Stimulated activated CD4-positive, alpha-beta T cell treated with anti-CD3 and anti-CD28 coated beads, Interleukin-12 subunit alpha, Interleukin-12 subunit beta, amount 100 ng/mL, for 48 hours (primary cell): Measurements from ENCODE around the gene SDK1.

ENCODE experiments used
- DNase-seq, 3 donors: peaks; one replicate each; pipeline ENCODE4 v3.0.0-alpha.2; 2020; ENCODE audit warnings: low read depth in 2 of 3, low spot score in 1 of 3

Gene SDK1

DNA sequence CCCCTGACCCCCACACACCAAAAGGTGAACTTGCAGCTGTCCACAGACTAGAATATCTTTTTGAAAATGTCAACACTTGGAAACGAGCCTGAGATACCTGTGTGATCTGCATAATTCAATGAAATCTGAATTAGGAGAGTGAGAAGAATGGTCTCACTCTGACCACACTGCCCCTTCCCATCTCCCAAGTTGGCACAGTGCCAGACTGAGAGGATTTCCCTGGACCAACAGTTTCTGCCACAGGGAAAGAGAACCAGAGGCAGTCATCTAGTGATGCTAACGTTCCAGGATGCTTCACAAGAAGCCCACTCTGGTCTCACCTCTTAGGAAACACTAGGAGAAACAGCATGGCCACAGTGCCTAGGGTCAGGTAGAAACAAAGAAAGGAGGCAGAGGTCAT is 479.0 kb downstream of the SDK1 start:
- DNase-seq = no peak

DNA sequence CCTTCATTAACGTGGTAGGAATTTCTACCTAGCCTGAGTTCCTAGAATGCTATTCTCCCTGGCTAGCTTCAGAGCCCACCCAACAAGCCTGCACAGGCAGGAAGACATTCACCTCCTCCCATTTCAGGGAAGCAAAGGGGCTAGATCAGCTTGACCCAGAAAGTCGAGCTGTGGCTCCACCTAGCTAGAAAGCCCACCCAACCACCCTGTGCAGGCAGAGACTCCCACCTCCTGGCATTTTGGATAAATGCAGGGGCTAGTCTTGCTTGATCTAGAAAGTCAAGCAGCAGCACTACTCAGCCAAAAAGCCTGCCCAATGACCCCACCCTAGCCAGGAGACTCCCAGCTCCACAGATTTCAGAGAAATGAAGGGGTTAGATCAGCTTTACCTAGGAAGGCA is 479.5 kb downstream of the SDK1 start:
- DNase-seq = no peak

- no peak for DNase-seq
These were observed 480.6 kb downstream of the SDK1 start for GRCh38 chr7:3781607-3782006.

GRCh38 chr7:3787717-3788264 is 486.7 kb downstream of the SDK1 start:
- no peak for DNase-seq

DNA sequence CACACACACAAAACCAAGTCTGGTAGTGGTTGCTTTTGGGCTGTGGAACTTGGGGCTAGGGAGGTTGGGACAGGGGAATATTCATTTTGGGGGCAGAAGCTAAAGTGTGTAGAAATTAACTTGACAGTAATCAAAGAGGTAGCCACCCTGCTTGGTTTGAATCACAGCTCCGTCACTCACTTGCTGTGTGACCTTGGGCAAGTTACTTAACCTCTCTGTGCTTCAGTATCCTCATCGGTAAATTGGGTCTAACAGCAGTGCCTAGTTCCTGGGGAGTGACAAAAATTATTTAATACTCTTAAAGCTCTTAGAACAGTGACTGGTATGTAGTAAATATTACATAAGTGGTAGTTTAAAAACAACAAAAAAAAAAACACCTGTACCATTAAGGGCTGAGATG is 489.8 kb downstream of the SDK1 start:
- DNase-seq = no peak

- DNase-seq = no peak
These were observed 490.3 kb downstream of the SDK1 start for GRCh38 chr7:3791327-3791726.

- DNase-seq = no peak
These were observed 494.1 kb downstream of the SDK1 start for GRCh38 chr7:3795141-3795540.

DNA sequence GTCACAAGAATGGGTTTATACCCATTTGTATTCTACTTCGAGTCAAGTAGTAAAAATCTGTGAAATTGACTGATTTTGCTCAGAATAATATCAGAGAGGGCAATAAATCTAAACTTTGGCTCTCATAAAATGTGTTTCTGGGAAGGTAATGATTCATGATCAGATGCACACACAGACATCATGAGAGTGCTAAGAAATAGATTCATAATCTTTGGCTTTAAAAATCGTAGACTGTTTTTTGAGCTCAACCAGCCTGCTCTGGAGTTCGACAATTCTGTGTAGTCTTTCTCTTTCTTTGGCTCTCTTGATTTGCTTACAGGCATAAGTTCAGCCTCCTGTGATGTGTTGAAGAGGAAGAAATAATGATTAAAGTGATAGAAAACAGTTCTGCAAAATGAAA is 494.7 kb downstream of the SDK1 start:
- DNase-seq = no peak

DNA sequence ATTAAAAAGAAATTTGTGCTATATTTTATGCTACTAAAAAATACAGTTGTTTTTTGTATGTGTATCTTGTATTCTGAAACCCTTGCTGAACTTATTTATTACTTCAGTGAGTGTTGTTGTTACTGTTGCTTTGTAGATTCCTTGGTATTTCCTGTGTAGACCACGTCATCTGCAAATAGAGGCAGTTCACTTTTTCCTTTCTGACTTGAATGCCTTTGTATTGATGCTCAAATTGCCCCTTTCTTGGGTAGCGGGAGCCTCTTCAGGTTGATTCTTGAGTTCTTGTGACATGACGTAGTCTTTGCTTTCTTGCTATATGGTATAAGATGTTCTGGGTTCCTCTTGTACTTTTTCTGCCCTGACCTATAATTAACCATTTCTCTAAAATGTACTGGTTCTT is 504.1 kb downstream of the SDK1 start:
- DNase-seq = no peak

- DNase-seq = no peak
These were observed 505.5 kb downstream of the SDK1 start for GRCh38 chr7:3806516-3806915.

GRCh38 chr7:3807824-3808223 is 506.8 kb downstream of the SDK1 start:
- no peak for DNase-seq

- no peak for DNase-seq
These were observed 520.4 kb downstream of the SDK1 start for GRCh38 chr7:3821488-3821887.

GRCh38 chr7:3825491-3825890 is 524.4 kb downstream of the SDK1 start:
- no peak for DNase-seq

- DNase-seq = no peak
These were observed 531.1 kb downstream of the SDK1 start for GRCh38 chr7:3832199-3832598.

GRCh38 chr7:3835109-3835508 is 534.1 kb downstream of the SDK1 start:
- no peak for DNase-seq

DNA sequence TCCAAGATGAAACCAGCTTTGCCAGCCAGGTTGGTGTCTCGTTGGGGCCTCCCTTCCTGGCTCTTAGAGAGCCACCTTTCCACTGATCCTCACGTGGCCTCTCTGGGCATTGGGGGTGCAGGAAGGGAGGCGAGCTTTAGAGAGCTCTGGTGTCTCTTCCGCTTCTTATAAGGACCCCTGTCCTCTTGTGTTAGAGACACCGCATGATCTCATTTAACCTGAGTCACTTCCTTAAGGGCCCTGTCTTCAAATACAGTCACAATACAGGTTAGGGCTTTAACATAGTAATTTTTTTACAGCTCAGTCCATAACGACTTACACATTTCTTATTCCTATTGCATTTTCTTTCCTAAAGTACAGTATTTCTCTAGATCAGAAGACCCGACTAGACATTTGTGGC is 535.8 kb downstream of the SDK1 start:
- no peak for DNase-seq

DNA sequence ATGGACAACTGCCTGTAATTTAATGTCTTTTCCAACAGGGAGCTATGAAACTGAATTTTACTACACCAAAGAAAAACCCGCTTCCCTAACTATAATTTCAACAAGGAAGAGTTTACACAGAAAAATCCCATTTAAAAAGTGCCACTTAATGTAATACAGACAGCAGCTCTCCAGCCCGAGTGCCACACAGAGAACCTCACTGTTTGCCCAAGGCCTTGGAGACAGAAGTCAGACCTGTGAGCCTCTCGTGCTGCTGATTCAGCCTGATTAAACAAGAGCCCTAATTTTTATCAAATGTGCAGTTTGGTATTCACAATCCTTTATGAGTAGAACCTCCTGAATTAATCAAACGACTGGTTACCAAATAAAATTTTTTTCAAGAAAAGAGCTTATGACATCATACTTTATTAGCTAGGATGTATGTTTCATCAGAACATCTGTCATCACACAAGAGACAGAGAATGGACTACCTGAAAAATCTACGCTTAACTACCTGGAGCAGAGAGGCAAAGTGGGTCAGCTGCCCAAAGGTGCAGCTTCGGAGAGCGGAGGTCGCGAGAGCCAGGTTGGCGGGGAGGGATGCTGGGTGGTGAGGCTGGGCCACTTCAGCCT is 543.6 kb downstream of the SDK1 start:
- no peak for DNase-seq

GRCh38 chr7:3846738-3847137 is 545.7 kb downstream of the SDK1 start:
- DNase-seq = no peak

DNA sequence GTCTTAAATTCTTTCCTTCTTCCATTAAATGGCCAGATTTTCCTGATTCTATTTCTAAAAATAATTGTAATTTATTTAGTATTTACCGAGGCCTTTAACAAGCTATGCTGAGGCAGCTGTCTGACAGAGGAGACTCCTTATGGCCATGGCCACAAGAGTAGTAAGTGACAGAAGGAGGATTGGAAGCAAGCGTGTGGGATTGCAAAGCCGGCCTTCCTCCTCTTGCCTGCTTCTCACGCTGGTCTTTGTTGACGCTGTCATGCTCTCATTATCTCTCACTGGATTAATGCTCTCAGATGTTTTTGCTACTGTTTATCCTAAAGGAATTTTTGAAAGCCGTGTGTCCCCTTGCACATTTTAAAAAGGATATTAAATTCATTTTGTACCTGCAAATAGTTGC is 546.3 kb downstream of the SDK1 start:
- DNase-seq = no peak

- no peak for DNase-seq
These were observed 558.4 kb downstream of the SDK1 start for GRCh38 chr7:3859431-3859830.

DNA sequence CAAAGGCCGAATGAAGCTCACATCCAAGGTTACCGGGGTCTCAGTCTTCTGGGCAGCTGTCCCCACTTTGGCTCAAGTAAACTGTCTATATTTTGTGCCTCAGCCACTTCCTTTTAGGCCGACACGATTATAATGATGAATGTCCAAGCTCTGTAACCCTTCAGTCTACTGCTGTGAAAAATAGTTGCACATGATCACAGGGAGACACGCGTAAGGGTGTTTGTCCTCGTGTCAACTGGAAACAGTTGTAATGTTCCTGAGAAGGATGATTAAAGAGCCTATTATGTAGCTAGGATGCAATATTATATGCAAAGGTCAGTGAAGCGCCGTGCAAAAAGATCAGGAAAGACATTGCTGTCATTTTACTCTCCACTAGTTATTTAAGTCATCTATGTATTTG is 559.9 kb downstream of the SDK1 start:
- no peak for DNase-seq

- no peak for DNase-seq
These were observed 560.3 kb downstream of the SDK1 start for GRCh38 chr7:3861386-3861785.

GRCh38 chr7:3861941-3862340 is 560.9 kb downstream of the SDK1 start:
- no peak for DNase-seq

- DNase-seq = no peak
These were observed 561.7 kb downstream of the SDK1 start for GRCh38 chr7:3862774-3863173.
